ENCODE data around the gene GSE1. TPM values are rescaled to one million over a fixed set of nuclear protein-coding genes. Genes with fewer than 3 reads are reported as not detected.

GSE1 gene
- total RNA-seq, 1 donor from 2014 or later, result 87.2 TPM

GRCh38 chr16:85717393-85718152, 104.5 kb downstream of the GSE1 start:
- H3K27ac ChIP-seq, result no peak overlapping the region
- peak; percentile 80 for DNase-seq
- TF ChIP-seq, protein P1, sequence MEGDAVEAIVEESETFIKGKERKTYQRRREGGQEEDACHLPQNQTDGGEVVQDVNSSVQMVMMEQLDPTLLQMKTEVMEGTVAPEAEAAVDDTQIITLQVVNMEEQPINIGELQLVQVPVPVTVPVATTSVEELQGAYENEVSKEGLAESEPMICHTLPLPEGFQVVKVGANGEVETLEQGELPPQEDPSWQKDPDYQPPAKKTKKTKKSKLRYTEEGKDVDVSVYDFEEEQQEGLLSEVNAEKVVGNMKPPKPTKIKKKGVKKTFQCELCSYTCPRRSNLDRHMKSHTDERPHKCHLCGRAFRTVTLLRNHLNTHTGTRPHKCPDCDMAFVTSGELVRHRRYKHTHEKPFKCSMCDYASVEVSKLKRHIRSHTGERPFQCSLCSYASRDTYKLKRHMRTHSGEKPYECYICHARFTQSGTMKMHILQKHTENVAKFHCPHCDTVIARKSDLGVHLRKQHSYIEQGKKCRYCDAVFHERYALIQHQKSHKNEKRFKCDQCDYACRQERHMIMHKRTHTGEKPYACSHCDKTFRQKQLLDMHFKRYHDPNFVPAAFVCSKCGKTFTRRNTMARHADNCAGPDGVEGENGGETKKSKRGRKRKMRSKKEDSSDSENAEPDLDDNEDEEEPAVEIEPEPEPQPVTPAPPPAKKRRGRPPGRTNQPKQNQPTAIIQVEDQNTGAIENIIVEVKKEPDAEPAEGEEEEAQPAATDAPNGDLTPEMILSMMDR (IDR thresholded peaks at IDR 0.05), result peak; percentile 73
- intact Hi-C loops (cut with DNase I), result no loop called here
- no peaks in the 10 kb centered on the region for H3K36me3 ChIP-seq
- peak; percentile 80 for ATAC-seq
- no peaks in the 10 kb centered on the region for H3K27me3 ChIP-seq
- no peaks in the 10 kb centered on the region for H3K9me3 ChIP-seq
- H3K4me3 ChIP-seq, result no peak overlapping the region
- H3K4me1 ChIP-seq, result peaks cover 3% of the 10 kb centered on the region

DNA sequence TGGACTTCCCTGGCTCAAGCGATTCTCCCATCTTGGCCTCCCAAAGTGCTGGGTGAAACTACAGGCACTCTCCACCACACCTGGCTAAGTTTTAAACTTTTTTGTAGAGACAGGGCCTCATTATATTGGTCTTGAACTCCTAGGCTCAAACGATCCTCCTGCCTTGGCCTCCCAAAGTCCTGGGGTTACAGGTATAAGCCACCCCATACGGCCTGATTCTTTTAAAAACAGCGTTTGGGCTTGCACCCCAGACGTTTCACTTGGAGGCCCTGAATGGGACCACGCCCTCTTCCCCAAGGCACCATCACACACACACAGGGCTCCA, 105.0 kb downstream of the GSE1 start:
- TF ChIP-seq, protein P1 (IDR thresholded peaks at IDR 0.05), result no peak
- Histone ChIP-seq H3K4me3 (no peak overlapping the region), H3K4me1 (peaks cover 3% of the 10 kb centered on the region), H3K27me3 (no peaks in the 10 kb centered on the region), H3K36me3 (no peaks in the 10 kb centered on the region), H3K9me3 (no peaks in the 10 kb centered on the region), H3K27ac (no peak overlapping the region)
- no peak for DNase-seq
- no peak for ATAC-seq
- intact Hi-C loops (cut with DNase I), result no loop called here

DNA sequence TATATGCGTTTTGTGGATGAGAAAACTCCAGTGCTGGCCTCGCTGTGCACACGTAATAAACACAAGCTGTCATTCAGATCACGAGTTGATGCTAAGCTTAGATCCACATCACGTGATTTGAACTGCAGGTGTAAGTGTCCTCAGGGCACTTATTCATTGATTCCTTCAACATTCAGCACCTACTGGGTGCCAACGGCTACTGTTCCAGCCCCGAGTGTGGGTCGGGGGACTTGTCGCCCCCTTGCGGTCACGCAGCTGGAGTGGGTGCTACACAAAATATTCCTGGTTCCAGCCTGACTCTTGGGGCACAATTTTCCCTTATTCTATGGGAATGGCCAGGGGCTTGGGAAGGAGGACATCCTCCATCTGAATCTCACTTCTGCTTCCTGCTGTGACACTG, 105.6 kb downstream of the GSE1 start:
- Histone ChIP-seq H3K4me1 (peaks cover 3% of the 10 kb centered on the region), H3K27ac (no peak overlapping the region), H3K36me3 (no peaks in the 10 kb centered on the region), H3K27me3 (no peaks in the 10 kb centered on the region), H3K4me3 (no peak overlapping the region), H3K9me3 (no peaks in the 10 kb centered on the region)
- intact Hi-C loops (cut with DNase I), result no loop called here
- DNase-seq, result no peak
- TF ChIP-seq, protein P1 (IDR thresholded peaks at IDR 0.05), result peak; percentile 44
- no peak for ATAC-seq

DNA sequence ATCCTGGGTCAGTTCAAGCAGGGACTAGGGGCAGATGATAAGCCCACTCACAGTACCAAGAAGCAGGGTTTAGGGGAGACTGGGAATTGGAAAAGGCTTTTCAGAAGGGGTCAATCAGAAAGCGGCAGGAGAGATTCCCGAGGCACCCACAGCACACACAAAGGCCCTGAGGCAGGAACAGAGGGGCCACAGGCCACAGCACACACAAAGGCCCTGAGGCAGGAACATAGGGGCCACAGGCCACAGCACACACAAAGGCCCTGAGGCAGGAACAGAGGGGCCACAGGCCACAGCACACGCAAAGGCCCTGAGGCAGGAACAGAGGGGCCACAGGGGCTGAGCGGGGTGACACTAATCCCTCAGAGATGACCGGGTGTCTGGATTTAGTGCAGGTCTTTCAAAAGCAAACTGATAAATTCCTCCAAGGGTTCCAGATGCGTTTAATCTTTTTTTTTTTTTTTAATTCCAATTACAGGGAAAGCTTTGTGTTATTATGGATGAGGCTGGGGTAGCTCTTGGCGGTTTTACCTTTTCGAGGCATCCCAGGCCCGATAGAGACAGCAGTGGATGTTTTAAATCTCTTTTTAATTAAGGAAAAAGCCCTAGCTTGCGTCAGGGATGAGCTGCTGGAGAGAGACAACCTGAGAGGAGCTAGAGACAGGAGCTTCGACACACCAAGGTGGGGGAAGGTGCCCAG, 106.6 kb downstream of the GSE1 start:
- TF ChIP-seq, protein P1 (IDR thresholded peaks at IDR 0.05), result no peak
- no peak for ATAC-seq
- H3K36me3 ChIP-seq, result no peaks in the 10 kb centered on the region
- H3K9me3 ChIP-seq, result no peaks in the 10 kb centered on the region
- no peak for DNase-seq
- intact Hi-C loops (cut with DNase I), result no loop called here
- H3K27me3 ChIP-seq, result no peaks in the 10 kb centered on the region
- H3K27ac ChIP-seq, result no peak overlapping the region
- no peak overlapping the region for H3K4me3 ChIP-seq
- peaks cover 3% of the 10 kb centered on the region for H3K4me1 ChIP-seq

DNA sequence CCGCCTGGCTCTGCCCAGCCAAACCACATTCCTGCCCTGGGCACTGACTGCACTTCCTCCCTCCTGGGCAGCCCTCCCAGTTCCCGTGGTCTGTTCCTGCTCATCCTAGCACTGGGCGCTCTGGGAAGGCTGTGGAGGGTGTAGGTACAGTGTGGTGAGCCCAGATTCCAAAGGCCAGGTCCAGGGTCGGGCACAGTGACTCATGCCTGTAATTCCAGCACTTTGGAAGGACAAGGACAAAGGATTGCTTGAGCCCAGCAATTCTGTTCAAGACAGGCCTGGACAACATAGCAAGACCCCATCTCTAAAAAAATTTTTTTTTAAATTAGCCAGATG, 107.1 kb downstream of the GSE1 start:
- Histone ChIP-seq H3K36me3 (no peaks in the 10 kb centered on the region), H3K27ac (no peak overlapping the region), H3K27me3 (no peaks in the 10 kb centered on the region), H3K4me1 (peaks cover 3% of the 10 kb centered on the region), H3K4me3 (no peak overlapping the region), H3K9me3 (no peaks in the 10 kb centered on the region)
- ATAC-seq, result peak; percentile 53
- intact Hi-C loops (cut with DNase I), result no loop called here
- TF ChIP-seq, protein P1 (IDR thresholded peaks at IDR 0.05), result no peak
- no peak for DNase-seq

Data from upper lobe of right lung (tissue), 1 donor.